WI38 (cell line): ENCODE measurements around the gene PHLDA2.

Experiments
- H3K4me3 ChIP-seq: 2 replicates; pipeline ENCODE4 v1.5.1; 2011; ENCODE audit warnings: low read depth, mild to moderate bottlenecking, control low read depth, low read length
- TF ChIP-seq, protein P1 (sequence below): IDR thresholded peaks from 2 replicates; pipeline ENCODE4 v1.5.1; 2012; ENCODE audit warnings: low read depth, mild to moderate bottlenecking, control low read depth, low read length

PHLDA2 gene

DNA sequence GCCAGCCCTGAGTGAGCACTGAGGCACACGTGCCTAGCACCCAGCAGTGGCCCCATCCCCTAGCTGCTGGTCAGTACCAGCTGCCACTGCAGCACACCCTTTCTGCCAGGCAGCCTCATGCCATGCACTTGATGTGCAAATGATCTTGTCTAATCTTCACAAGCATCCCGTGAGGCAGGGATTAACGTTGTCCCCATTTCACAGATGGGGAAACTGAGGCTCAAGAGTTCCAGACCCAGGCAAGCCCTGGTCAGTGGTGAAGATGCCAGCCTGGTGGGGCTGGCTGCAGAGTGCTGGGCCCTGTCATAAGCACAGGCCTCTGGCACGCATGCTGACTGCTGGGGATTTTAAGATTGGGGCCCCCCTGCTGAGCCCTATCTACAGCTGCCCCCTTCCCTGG is 35.3 kb downstream of the PHLDA2 start:
- TF ChIP-seq, protein P1, sequence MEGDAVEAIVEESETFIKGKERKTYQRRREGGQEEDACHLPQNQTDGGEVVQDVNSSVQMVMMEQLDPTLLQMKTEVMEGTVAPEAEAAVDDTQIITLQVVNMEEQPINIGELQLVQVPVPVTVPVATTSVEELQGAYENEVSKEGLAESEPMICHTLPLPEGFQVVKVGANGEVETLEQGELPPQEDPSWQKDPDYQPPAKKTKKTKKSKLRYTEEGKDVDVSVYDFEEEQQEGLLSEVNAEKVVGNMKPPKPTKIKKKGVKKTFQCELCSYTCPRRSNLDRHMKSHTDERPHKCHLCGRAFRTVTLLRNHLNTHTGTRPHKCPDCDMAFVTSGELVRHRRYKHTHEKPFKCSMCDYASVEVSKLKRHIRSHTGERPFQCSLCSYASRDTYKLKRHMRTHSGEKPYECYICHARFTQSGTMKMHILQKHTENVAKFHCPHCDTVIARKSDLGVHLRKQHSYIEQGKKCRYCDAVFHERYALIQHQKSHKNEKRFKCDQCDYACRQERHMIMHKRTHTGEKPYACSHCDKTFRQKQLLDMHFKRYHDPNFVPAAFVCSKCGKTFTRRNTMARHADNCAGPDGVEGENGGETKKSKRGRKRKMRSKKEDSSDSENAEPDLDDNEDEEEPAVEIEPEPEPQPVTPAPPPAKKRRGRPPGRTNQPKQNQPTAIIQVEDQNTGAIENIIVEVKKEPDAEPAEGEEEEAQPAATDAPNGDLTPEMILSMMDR: no peak
- no peak overlapping the region for H3K4me3 ChIP-seq

GRCh38 chr11:2892967-2893528 is 36.2 kb downstream of the PHLDA2 start:
- TF ChIP-seq, protein P1: no peak

DNA sequence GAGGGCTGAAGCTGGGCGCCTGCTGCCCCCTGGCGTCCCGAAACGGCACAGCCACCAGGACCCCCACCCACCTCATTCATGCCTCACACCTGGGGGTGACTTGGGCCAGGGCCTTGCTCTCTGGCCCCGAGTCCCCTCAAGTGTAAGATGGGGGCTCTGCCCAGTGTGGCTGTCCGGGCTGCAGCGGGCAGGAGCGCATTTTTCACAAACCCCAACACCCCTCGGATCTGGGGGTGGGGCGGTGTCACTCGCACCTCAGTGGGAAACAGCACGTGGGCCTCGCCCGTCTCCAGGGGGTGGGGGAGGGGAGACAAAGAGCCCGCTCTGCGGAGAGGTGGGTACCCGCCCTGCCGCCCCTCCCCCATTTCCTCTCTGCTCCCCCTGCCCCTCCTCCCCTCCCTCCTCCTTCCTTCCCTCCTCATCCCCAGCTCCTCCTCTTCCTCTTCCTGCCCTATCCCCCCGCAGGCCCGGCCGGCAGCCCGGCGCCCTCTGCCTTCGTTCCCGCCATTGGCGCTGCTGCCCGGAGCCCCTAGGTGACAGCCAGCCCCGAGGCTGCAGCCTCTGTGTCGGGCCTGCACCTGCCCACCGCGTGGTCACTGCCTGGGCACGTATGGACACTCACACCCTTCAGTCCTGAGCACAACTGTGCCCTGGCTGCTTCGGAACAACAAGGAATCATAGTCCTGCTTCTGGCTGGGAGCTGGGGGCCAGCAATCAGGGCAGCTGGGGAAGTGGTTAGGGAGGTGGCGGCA is 36.8 kb downstream of the PHLDA2 start:
- TF ChIP-seq, protein P1: peak; percentile 93
- H3K4me3 ChIP-seq: peak overlapping the region; percentile 60

More at GRCh38 chr11:2892967-2893528, 36.2 kb downstream of the PHLDA2 start:
- H3K4me3 ChIP-seq: peak overlapping the region; percentile 60

GRCh38 chr11:2891326-2892214 is 37.6 kb downstream of the PHLDA2 start:
- H3K4me3 ChIP-seq: peak overlapping the region; percentile 60
- TF ChIP-seq, protein P1: no peak

DNA sequence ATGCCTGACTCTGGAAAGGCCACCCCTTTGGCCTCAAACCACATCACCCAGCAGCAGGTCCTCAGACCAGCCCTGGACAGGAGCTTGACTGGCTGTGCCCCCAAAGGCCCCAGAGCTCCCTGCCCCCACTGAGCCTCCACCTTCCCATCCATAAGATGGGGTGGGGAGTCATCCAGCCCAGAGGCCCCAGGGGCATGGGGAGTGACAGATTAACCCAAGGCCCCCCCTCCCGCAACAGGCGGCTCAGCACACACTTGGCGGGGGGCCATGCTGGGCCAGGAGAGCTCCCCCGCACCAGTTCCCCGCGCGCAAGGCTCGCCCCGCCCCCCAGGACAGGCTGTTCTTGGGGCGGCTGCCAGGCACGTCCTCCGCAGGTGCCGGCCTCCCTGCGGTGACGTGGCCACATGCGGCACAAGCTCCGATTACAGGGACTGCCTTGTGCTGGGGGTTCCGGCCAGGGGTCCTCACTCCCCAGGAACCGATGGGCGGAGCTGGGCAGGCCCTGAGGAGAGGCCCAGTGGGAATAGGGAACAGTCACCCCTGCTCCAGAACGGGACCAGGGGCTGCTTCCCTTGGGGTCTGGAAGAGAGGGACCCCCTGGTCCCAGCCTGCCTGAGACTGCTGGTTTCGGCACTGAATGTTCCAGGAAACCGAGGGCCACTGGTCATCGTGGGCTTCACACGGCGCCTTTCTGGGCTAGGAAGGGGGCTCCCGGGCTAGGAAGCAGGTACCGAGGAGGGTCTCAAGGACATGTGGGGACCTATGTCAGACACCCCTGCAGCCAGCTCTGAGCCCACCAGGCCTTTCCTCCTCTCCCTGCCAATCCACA is 38.5 kb downstream of the PHLDA2 start:
- no peak overlapping the region for H3K4me3 ChIP-seq
- TF ChIP-seq, protein P1: no peak

DNA sequence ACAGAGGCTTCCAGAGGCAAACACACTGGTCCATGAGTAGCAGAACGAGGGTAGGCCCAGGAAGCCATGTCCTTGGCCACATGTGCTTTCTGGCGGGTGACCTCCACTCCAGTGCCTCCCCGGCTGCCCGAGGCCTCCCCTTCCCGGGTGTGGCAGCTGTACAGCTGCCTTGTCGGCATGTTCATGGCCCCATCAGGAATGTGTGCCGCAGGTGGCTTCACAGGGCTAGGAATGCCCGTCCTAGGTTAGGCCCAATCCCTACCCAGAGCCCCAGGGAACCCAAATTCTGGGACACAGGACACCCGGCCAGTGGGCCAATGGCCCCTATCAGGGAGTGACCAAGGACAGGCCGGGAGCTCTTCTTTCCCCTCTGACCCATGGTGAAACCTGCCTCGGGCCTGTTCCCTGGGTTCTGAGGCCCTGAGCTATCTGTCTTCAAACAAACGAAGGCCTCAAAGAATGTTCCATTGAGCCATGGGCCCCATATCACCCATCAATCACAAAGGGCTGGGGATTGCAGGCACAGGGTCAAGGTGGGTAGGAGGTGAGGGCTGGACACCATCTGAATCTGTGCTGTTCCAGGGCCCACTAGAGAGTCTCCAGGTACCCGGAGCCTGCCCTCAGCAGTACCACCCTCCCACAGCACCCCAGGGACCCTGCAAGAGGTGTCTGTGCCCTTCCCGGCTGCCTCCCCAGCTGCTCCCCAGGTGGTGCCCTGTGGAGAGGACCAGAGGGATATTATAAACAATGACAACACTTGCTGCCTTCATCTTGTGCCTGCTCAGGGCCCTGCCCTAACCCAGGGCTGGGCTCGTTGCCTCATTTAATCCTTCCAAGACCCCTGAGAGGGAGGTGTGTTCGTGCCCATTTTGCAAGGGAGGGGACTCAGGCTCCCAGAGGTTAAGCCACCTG is 39.6 kb downstream of the PHLDA2 start:
- TF ChIP-seq, protein P1: no peak

More for the DNA sequence above, 39.6 kb downstream of the PHLDA2 start:
- H3K4me3 ChIP-seq: no peak overlapping the region
